Esophagus muscularis mucosa (tissue), 4 donors: Measurements from ENCODE around the gene SPDYE4.

Experiments used
- EP300 ChIP-seq: sonication (generic); formaldehyde crosslinking; IDR thresholded peaks from one replicate; pipeline ENCODE4 v1.6.1; 2017; ENCODE audit warnings: antibody characterized with exemption
- POLR2A ChIP-seq: fragments of 450-650 bp; IDR thresholded peaks from one replicate; pipeline ENCODE4 v1.6.1; 2017; ENCODE audit warnings: antibody characterized with exemption, moderate library complexity, mild to moderate bottlenecking, low read depth
- TF ChIP-seq, protein P1 (sequence below), 3 experiments: fragments of 200-600 bp in 2 of 3; fragments of 450-650 bp in 1 of 3; sonication (generic) in 2 of 3; IDR thresholded peaks; one replicate each; pipeline ENCODE4 v1.5.1; 2017 to 2019; ENCODE audit warnings: antibody characterized with exemption in 3 of 3, mild to moderate bottlenecking in 2 of 3, moderate library complexity in 1 of 3

DNA sequence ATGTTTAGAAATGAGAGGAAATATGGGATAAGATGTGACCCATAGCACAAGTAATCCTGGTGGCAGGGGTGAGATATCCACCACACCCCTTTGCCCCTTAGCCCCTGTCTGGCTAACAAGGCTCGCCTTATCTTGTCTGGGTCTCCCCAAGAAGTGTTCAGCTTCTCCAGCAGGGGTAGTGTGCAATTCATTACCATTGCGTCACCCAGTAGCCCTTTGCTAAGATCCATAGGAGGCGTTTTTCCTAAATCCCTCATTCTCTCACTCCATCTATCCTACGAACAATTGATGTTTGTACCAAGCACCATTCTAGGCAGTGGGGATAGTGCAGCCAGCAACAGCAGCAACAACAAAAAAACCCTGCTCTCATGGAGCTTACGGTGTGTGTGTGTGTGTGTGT lies 44.5 kb downstream of the SPDYE4 start:
- TF ChIP-seq, protein P1, sequence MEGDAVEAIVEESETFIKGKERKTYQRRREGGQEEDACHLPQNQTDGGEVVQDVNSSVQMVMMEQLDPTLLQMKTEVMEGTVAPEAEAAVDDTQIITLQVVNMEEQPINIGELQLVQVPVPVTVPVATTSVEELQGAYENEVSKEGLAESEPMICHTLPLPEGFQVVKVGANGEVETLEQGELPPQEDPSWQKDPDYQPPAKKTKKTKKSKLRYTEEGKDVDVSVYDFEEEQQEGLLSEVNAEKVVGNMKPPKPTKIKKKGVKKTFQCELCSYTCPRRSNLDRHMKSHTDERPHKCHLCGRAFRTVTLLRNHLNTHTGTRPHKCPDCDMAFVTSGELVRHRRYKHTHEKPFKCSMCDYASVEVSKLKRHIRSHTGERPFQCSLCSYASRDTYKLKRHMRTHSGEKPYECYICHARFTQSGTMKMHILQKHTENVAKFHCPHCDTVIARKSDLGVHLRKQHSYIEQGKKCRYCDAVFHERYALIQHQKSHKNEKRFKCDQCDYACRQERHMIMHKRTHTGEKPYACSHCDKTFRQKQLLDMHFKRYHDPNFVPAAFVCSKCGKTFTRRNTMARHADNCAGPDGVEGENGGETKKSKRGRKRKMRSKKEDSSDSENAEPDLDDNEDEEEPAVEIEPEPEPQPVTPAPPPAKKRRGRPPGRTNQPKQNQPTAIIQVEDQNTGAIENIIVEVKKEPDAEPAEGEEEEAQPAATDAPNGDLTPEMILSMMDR (IDR thresholded peaks at IDR 0.05): no peak
- no peak for TF ChIP-seq POLR2A
- TF ChIP-seq EP300: no peak
